DND-41 (cell line): Measurements from ENCODE around the gene EPS8L3.

Source experiments
- ATAC-seq: fragments of 200-7000 bp; cut with Tn5 transposase; 3 replicates; pipeline ENCODE4 v1.9.1; 2021; ENCODE audit warnings: low read depth; ENCODE audit not compliant: insufficient read depth
- DNase-seq: peaks from one replicate; pipeline ENCODE4 v3.0.0-alpha.2; 2020
- H2AFZ ChIP-seq: 2 replicates; pipeline ENCODE4 v1.6.0; 2012; ENCODE audit warnings: low read depth, low read length
- H3K27ac ChIP-seq: 2 replicates; pipeline ENCODE4 v1.5.1; 2012; ENCODE audit warnings: low read length, inconsistent platforms
- H3K27me3 ChIP-seq: fragments of 200-600 bp; sonication (generic); 2 replicates; pipeline ENCODE4 v1.6.0; 2012; ENCODE audit warnings: low read length, mild to moderate bottlenecking, inconsistent platforms; ENCODE audit not compliant: insufficient read depth, poor library complexity
- H3K36me3 ChIP-seq: 2 replicates; pipeline ENCODE4 v1.5.1; 2012; ENCODE audit warnings: low read length, inconsistent platforms; ENCODE audit not compliant: insufficient read depth
- H3K4me1 ChIP-seq: 2 replicates; pipeline ENCODE4 v1.5.1; 2012; ENCODE audit warnings: mild to moderate bottlenecking, low read length; ENCODE audit not compliant: insufficient read depth
- H3K4me2 ChIP-seq: 2 replicates; pipeline ENCODE4 v1.6.0; 2012; ENCODE audit warnings: mild to moderate bottlenecking, moderate library complexity, low read length, inconsistent platforms; ENCODE audit not compliant: insufficient read depth
- H3K4me3 ChIP-seq, 2 experiments: fragments of 200-600 bp in 1 of 2; shearing (Covaris generic) in 1 of 2; 2 replicates each; pipeline ENCODE4 v1.5.1; 2012 to 2016; ENCODE audit warnings: inconsistent platforms in 2 of 2, low read length in 2 of 2, mild to moderate bottlenecking in 2 of 2, low read depth in 1 of 2, moderate library complexity in 1 of 2
- H3K79me2 ChIP-seq: 2 replicates; pipeline ENCODE4 v1.6.0; 2012; ENCODE audit warnings: low read length, inconsistent platforms; ENCODE audit not compliant: insufficient read depth
- H3K9ac ChIP-seq: 2 replicates; pipeline ENCODE4 v1.6.0; 2012; ENCODE audit warnings: low read depth, mild to moderate bottlenecking, inconsistent platforms, low read length, moderate library complexity
- H3K9me3 ChIP-seq: 2 replicates; pipeline ENCODE4 v1.5.1; 2012; ENCODE audit warnings: low read length, moderate library complexity, mild to moderate bottlenecking, inconsistent platforms; ENCODE audit not compliant: insufficient read depth, severe bottlenecking
- H4K20me1 ChIP-seq: 2 replicates; pipeline ENCODE4 v1.6.0; 2012; ENCODE audit warnings: low read length; ENCODE audit not compliant: insufficient read depth
- CTCF ChIP-seq: IDR thresholded peaks from 2 replicates; pipeline ENCODE4 v1.5.1; 2012; ENCODE audit warnings: borderline replicate concordance, low read length, moderate library complexity, mild to moderate bottlenecking; ENCODE audit not compliant: poor library complexity, severe bottlenecking; ENCODE audit errors: extremely low read depth
- EZH2 ChIP-seq: IDR thresholded peaks from 3 replicates; pipeline ENCODE4 v1.6.1; 2012; ENCODE audit warnings: borderline replicate concordance, low read depth, mild to moderate bottlenecking, moderate library complexity, low read length, inconsistent platforms; ENCODE audit not compliant: severe bottlenecking

EPS8L3 gene

GRCh38 chr1:109777980-109778625 lies 14.4 kb upstream of the EPS8L3 start:
- H2AFZ ChIP-seq = no peak overlapping the region
- H3K36me3 ChIP-seq = no peaks in the 10 kb centered on the region
- no peak for DNase-seq
- H3K79me2 ChIP-seq = no peaks in the 10 kb centered on the region
- H3K9ac ChIP-seq = no peak overlapping the region
- H3K27me3 ChIP-seq = peaks cover 3% of the 10 kb centered on the region
- H3K4me1 ChIP-seq = peaks cover 17% of the 10 kb centered on the region
- H3K4me2 ChIP-seq = no peak overlapping the region
- no peaks in the 10 kb centered on the region for H4K20me1 ChIP-seq
- no peak for ATAC-seq
- no peak overlapping the region for H3K4me3 ChIP-seq
- H3K27ac ChIP-seq = no peak overlapping the region
- H3K9me3 ChIP-seq = peaks cover 7% of the 10 kb centered on the region
- no peak for TF ChIP-seq CTCF
- TF ChIP-seq EZH2 = no peak

- peaks cover 7% of the 10 kb centered on the region for H3K9me3 ChIP-seq
- H3K4me1 ChIP-seq = peaks cover 17% of the 10 kb centered on the region
- no peak overlapping the region for H3K4me2 ChIP-seq
- no peaks in the 10 kb centered on the region for H3K36me3 ChIP-seq
- peaks cover 3% of the 10 kb centered on the region for H3K27me3 ChIP-seq
- DNase-seq = no peak
- H3K27ac ChIP-seq = peak overlapping the region; percentile 55
- H4K20me1 ChIP-seq = no peaks in the 10 kb centered on the region
- no peak for TF ChIP-seq CTCF
- no peak for TF ChIP-seq EZH2
- no peaks in the 10 kb centered on the region for H3K79me2 ChIP-seq
- no peak overlapping the region for H3K9ac ChIP-seq
- ATAC-seq = no peak
- H2AFZ ChIP-seq = peak overlapping the region; percentile 14
- H3K4me3 ChIP-seq = no peak overlapping the region
These were observed 13.7 kb upstream of the EPS8L3 start for GRCh38 chr1:109777436-109777835.

GRCh38 chr1:109776911-109777310 lies 13.2 kb upstream of the EPS8L3 start:
- peak overlapping the region; percentile 55 for H3K27ac ChIP-seq
- peaks cover 7% of the 10 kb centered on the region for H3K9me3 ChIP-seq
- peaks cover 17% of the 10 kb centered on the region for H3K4me1 ChIP-seq
- no peak overlapping the region for H3K9ac ChIP-seq
- H3K79me2 ChIP-seq = no peaks in the 10 kb centered on the region
- DNase-seq = peak; percentile 81
- no peaks in the 10 kb centered on the region for H3K36me3 ChIP-seq
- ATAC-seq = peak; percentile 79
- peaks cover 3% of the 10 kb centered on the region for H3K27me3 ChIP-seq
- H4K20me1 ChIP-seq = no peaks in the 10 kb centered on the region
- peak overlapping the region; percentile 14 for H2AFZ ChIP-seq
- H3K4me2 ChIP-seq = no peak overlapping the region
- no peak overlapping the region for H3K4me3 ChIP-seq
- TF ChIP-seq CTCF = peak; percentile 99
- no peak for TF ChIP-seq EZH2
